HG02943 (cell line): ENCODE measurements around the gene MAP2K5.

ENCODE experiments used
- ATAC-seq: cut with Tn5 transposase; IDR thresholded peaks from one replicate; pipeline ENCODE4 v1.9.1; 2021; ENCODE audit warnings: mild to moderate bottlenecking, low read depth, moderate library complexity; ENCODE audit not compliant: unreplicated experiment

The MAP2K5 gene

DNA sequence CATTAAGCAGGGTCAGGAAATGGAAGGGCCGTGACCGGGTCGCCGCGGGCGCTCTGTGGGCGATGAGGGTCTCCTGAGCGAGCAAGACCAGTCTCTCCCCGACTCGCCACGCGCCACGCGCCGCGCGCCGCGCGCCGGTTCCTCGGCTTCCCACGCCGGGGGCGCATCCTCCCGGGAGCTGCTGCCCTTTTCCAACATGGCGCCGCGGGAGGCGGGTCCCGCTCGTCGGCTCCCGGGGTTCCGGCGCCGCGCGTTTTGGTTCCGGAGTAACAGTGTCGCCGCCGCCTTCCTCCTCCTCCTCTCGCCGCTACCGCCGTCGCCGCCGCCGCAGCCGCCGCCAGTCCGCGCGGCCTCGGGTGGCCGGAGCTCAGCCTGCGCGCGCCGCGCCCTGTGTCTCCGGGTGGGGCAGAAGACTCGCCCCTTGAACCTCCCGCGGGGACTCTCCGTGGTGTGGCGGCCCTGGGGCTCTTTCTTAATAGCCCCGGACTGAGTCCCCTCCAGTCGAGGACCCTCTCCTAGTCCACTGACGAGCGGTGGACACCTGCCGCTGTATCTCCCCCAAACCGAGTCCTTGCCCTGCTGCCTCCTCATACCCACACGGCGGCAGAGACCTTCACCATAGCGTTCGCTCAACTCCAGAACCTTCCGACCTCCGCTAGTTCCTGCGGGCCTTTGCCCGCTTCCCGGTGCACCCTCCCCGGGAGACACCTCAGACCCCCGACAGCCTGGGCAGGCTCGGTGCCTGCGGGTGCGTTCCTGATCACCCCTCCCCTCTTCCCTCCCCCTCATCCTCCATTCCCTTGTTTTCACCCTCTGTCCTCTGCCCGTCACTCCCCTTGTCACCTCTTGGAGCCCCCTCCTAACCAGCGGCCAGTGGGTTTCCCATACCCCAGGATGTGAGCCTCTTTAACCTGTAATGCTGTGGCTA is at the start of gene MAP2K5:
Gene MAP2K5 (plus strand): TSS at position 284 of the 928 bp plus-strand sequence. CDS start 633 bp downstream, at position 917.
- ATAC-seq, result peak; percentile 45

- no peak for ATAC-seq
These were observed 46.9 kb upstream of the MAP2K5 start for GRCh38 chr15:67495585-67495984.

DNA sequence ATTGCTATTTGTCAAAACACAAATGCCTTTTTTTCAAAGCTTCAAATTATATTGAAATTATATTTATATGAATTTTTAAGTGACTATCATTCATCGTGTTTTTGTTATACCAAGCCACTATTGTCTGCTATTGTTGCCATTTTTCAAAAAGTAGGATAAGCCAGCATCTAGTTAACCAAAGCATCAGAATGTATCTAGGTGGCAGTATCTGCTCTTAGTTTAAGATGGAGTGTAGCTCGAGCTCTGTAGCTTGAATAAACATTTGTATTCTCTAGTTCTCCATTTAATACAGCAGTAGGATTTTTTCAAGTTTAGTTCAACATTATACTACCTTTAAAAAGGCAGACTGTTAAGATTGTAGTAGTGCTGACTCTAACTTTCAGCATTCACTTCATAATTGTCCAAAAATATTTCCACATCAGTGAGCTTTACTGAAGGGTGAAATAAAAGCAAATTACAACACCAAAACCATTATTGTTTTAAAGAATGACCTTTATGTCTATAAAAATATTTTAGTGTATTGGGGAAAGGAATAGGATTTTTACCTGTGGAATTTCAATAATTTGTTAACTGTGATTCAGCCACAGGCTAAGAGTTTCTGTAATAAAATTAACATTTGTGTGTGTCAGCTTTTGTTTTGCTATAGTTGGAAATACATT is 41.2 kb upstream of the MAP2K5 start:
- no peak for ATAC-seq

GRCh38 chr15:67501836-67502461 is 40.6 kb upstream of the MAP2K5 start:
- ATAC-seq, result no peak

DNA sequence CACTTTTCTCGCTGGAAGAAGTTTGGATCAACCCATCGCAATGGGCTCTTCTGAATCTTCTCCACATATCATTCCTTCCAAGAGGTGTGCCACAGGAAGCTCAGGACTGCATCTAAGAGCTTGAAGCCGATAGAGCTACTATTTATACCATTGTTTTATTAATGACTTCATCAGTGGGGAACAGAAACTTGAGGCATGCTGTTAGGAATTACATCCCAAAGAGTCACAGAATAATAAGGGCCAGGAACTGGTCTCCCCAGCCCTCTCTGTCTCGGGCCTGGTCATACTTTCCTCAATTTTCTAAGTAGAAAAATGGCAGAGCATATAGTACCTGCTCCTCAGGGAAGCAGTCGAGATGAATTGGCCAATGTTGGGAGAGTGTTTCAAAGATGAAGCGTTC is 38.4 kb upstream of the MAP2K5 start:
- no peak for ATAC-seq

GRCh38 chr15:67504796-67505195 is 37.7 kb upstream of the MAP2K5 start:
- ATAC-seq, result no peak

GRCh38 chr15:67505675-67506572 is 36.6 kb upstream of the MAP2K5 start:
- ATAC-seq, result no peak

DNA sequence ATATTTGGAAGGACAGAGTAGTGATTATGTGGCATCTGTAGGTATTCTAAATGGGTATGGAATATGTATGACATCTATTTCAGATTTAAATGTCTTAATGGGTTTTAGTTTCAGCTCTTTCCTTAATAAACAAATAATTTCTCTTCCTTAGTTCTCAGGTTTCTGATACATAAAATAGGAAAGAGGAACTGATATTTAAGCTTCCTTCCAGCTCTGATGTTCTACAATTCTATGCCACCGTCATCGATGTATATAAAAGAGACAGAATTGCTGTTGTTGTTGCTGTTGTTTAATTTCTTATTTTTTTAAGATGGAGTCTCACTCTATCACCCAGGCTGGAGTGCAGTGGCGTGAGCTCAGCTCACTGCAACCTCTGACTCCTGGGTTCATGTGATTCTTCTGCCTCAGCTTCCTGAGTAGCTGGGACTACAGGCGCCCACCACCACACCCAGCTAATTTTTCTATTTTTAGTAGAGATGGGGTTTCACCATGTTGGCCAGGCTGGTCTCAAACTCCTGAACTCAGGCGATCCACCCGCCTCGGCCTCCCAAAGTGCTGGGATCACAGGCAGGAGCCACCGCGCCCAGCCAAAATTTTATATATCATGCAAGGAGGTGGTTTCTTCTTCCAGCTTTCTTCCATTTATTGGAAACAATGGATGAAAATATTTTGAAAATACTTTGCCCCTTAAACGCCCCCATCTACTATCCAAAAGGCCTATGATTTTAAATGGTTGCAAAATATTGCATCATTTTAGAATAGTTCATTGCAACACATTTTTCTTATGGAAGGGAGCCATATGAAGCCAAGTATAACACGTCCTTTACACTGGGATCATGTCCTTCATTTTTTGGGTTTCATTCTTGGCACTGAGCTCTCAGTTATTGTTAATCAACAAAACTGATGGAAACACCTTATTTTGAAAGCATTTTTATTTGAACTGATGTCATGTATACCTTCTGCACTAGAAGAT is 35.4 kb upstream of the MAP2K5 start:
- no peak for ATAC-seq

- ATAC-seq, result no peak
These were observed 34.1 kb upstream of the MAP2K5 start for GRCh38 chr15:67508407-67508806.

DNA sequence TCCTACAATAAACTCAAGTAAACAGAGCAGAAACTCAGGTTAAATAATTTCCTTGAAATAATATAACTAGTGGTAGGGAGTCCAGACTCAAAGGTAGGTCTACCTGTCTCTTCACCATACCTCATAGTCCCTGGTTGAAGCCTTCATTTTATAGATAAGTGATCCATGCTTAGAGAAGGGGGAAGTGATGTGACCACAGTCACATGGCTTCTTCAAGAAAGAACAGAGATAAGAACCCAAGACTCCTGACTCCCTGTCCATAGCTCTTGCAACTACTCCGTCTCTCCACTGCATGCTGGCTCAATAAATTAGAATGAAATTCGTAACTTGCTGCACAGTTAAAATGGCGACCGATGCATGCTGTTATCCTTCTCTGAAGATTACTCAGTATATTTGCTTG is 32.6 kb upstream of the MAP2K5 start:
- no peak for ATAC-seq

GRCh38 chr15:67510597-67511190 is 31.8 kb upstream of the MAP2K5 start:
- ATAC-seq, result no peak

DNA sequence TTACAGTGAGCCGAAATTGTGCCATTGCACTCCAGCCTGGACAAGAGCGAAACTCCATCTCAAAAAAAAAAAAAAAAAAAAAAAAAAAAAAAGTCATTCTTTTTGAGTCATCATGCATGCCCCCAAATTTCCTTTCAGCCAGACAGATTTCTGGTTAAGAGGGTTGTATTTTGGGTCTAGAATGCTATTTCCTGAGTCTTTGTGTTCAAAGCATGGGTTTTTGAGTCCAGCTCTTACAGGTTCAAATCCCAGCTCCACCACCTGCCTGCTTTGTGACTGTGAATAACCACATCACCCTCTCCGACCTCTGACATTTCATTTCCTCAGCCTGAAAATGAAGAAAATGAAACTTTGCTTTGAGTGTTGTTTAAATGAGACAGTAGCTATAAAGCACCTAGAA is 30.9 kb upstream of the MAP2K5 start:
- no peak for ATAC-seq

DNA sequence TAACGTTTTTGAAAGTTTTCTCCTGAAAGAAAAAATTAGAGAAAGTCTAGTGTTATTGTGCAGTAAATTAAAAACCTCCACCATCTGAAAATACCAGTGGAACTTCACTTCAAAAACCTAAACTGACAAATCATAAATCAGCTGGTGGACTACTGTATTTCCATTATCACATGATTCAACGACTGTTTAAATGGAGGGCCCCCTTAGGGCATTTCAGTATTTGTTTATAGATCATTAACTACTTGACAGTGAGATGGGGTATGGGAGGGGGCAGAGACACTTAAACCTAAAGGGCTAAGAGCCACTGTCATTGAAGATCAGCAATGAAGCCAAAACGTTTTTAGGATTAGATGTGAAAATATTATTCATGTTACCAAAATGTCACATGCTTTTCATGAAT is 30.4 kb upstream of the MAP2K5 start:
- ATAC-seq, result no peak

DNA sequence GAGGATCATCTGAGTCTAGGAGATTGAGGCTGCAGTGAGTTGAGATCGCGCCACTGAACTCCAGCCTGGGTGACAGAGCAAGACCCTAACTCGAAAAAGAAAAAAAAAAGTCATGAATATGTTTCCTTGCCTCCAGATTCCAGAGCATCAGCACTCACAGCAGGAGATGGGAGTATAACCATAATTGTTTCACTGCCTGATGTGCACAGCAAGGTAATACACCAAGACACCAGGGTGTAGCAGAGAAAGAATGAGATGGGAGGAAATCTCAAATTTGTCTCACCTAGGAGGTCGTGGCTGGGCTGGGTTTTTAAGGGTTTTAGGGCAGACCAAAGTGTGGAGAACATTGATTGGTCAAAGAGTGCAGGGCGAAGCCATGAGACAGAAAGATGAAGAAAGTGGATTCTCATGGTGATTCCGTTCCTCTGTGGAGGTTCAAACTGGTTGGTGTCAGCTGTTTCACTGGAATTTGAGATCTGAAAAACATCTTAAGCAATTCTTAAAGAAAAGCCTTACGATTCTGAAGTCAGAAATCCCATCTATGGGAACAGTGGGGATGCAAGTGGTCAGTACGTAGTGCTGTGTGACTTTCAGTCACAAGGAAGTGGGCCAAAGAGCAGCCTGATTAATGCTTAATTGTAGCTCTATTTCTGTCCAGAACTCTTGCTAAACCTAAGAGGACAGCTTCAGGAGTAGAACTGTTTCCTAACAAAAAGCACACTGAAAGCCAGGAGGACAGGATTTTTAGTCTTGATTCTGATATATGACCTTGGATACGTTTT is 29.4 kb upstream of the MAP2K5 start:
- no peak for ATAC-seq

DNA sequence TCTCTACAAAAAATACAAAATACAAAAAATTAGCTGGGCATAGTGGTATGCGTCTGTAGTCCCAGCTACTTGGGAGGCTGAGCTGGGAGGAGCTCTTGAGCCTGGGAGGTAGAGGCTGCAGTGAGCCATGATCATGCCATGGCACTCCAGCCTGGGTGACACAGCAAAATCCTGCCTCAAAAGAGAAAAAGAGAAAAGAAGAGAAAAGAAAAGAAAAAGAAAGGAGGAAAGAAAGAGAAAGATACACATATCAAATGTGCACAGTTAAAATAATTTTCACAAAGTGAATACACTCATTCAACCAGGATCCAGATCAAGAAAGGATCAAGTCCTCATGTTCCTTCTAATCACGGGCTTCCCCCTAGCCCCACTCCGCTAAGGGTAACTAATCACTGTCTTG is 27.4 kb upstream of the MAP2K5 start:
- no peak for ATAC-seq

DNA sequence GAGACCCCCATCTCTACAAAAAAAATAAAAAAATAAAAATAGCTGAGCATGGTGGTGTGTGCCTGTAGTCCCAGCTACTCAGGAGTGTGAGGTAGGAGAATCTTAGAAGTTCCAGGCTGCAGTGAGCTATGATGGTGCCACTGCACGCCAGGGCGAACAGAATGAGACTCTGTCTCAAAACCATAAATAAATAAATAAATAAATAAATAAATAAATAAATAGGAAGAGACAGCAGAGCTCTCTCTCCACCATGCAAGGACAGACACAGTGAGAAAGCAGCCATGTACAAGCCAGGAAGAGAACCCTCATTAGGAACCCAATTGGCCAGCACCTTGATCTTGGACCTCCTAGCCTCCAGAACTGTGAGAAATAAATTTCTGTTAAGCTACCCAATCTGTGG is 26.9 kb upstream of the MAP2K5 start:
- no peak for ATAC-seq

- peak; percentile 12 for ATAC-seq
These were observed 22.0 kb upstream of the MAP2K5 start for GRCh38 chr15:67520321-67521028.
